ENCODE data around the gene SELE.

SELE gene, protein sequence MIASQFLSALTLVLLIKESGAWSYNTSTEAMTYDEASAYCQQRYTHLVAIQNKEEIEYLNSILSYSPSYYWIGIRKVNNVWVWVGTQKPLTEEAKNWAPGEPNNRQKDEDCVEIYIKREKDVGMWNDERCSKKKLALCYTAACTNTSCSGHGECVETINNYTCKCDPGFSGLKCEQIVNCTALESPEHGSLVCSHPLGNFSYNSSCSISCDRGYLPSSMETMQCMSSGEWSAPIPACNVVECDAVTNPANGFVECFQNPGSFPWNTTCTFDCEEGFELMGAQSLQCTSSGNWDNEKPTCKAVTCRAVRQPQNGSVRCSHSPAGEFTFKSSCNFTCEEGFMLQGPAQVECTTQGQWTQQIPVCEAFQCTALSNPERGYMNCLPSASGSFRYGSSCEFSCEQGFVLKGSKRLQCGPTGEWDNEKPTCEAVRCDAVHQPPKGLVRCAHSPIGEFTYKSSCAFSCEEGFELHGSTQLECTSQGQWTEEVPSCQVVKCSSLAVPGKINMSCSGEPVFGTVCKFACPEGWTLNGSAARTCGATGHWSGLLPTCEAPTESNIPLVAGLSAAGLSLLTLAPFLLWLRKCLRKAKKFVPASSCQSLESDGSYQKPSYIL

DNA sequence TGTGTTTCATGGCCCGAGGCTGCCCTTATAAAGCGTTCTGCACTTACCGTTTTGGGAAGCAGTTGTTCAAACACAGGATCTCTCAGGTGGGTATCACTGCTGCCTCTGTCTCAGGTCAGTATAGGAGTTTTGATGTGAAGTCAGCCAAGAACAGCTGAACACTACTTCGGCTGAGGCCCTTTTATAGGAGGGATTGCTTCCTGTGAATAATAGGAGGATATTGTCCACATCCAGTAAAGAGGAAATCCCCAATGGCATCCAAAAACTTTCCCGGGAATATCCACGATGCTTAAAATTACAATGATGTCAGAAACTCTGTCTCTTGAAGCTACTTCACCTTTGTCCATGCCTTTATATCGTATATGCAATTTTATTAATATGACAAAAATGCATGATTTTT lies at the start of gene SELE:
TSS of gene SELE (minus strand) at position 156 of the 400 bp plus-strand sequence. CDS start 467 bp downstream, outside the sequence.
- DNase-seq (ENCODE audit: low read depth in 3 of 3) = no peak

DNA sequence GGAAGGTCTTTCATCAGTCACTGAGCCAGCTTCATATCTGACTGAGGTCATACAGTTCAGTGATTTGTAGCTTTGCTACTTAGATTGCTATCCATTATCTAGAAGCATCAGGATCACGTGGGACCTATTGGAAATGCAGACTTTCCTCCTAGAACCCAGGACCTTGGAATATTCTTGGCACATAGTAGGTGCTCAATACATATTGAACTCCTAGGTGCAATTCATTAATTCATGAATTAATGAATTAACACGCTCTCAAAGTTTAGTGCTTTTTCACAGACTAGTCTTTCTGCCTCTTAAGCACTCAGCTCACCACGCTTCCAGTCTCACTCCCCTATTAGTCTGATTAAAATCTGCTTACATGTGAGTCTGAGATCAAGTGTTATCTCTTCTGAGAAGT lies 48.7 kb upstream of the SELE start:
- DNase-seq (ENCODE audit: low read depth in 3 of 3) = no peak

DNA sequence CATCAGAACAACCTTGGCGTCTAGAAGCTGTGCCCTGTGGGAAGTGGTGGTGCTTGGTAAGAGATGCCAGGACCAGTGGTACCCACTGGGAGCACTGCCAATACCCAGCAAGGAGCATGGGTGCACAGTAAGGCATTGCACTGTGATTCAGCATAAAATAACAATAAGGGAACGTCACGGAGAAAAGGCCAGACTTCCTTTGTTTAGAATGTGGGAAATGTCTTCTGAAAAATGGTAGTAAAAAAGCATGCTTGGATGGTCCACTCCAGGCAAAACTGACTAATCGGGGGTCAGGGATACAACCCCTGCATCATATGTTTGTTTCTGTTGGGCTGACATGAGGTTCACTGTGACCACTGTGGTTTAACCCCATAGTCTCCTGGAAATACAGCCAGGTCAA lies 46.1 kb upstream of the SELE start:
- DNase-seq (ENCODE audit: low read depth in 3 of 3) = no peak

DNA sequence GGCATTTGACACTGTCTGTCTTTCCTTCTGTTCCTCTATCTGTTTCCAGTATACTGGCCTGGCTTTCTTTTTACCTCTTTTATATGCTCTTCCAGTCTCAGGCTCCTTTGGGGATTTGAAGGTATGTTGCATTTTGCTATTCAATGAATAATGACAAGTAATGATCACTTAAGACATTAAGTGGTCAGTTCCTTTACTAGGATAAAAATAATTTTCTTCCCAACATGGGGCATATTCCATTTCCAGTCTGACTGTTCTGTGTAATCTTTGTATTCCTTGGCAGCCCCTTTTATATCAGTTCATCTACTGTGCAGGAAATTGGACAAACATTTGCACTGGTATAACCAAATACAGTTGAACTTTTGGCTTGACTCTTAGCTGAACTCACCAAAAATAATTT lies 45.3 kb upstream of the SELE start:
- DNase-seq (ENCODE audit: low read depth in 3 of 3) = no peak

DNA sequence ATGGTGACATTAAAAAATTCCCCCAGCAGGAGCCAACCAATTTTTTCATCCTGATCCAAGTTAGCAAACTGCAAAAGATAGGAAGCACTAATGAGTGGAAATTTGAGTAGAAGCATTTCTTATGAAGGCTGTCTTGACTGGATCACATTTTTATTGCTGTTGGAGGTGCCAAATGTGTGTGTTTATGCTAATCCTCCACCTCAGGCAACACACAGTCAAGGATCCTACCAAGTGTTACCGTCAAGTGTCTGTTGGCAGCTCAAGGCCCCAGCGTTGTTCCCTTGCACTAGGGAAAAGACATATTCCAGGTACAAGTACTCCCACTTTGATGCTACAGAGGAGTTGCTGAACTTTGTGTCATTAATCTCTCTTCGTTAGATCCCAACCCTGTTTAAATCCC lies 42.6 kb upstream of the SELE start:
- DNase-seq (ENCODE audit: low read depth in 3 of 3) = no peak

DNA sequence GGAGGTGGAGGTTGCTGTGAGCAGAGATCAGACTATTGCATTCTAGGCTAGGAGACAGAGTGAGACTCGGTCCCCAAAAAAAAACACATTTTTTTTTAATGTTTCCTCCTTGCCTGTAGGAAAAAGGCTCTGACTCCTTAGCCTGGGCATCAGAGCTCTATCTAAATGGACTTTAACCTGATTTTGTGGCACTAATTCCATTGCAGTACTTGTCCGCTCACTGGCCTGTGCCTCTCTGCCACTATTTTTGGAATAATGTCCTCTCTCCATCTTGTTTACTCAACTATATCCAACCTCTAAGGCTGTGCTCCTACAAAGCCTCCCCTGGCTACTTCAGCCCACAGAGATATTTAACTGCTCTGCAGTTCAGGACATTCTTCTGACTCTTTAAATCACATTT lies 34.3 kb upstream of the SELE start:
- no peak for DNase-seq (ENCODE audit: low read depth in 3 of 3)

DNA sequence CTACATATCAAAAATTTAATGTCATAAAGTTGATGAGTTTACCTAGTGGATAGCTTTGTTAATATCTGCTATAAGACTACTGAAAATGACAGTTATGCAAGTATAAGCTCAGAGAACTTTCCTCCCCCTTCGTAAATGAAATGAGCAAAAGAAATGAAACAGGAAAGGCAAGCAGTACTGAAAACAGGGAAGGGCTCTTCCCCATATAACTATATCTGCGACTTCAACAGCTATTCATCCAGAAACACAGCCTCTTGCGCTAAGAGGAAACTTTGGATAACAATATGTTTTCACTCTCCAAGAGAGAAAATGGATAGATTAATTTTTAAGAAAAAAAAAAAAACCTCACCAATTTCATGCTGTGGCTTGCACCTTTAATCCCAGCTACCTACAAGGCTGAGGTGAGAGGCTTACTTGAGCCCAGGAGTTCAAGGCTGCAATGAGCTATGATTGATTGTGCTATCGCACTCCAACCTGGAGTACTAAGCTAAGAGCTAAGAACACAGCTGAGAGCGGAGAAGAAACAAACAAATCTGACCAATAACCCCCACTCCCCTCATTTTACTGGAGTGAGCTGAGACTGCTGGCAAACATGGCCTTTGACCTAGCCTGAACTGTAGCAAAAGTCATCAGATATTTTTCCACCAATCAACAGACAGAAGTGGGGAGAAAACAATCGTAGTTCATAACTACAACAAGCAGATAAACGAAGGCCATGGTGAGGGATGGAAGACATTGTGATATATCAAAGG lies 31.9 kb upstream of the SELE start:
- no peak for DNase-seq (ENCODE audit: low read depth in 3 of 3)

DNA sequence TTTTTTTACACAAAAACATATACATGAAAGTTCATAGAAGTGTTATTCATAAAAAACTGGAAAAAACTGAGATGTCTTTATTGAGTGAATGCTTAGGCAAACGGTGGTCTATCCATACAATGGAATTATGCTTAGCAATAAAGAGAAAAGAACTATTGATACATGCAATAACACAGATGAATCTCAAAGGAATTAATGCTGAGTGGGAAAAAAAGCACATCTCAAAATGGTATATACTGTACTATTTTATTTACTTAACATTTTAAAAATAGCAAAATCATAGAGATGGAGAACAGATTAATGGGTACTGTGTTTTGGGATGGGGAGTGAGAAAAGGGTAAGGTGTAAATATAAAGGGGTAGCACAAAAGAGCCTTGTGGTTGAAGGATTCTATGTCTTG lies 31.0 kb upstream of the SELE start:
- no peak for DNase-seq (ENCODE audit: low read depth in 3 of 3)

DNA sequence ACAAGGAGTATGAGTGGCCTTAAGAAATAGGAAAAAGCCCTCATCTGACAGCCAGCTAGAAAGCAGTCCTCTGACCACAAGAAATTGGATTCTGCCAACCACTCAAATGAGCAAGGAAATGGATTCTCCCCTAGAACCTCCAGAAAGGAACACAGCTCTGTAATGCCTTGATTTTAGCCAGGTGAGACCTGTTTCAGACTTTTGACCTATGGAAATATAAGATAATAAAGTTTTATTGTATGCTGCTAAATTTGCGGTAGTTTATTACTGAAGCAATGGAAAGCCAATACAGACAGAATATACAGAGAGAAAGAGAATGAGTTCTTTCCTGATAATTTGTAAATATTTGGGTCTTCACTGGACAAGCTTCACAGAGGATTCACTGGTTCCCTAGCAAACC lies 28.8 kb upstream of the SELE start:
- no peak for DNase-seq (ENCODE audit: low read depth in 3 of 3)

DNA sequence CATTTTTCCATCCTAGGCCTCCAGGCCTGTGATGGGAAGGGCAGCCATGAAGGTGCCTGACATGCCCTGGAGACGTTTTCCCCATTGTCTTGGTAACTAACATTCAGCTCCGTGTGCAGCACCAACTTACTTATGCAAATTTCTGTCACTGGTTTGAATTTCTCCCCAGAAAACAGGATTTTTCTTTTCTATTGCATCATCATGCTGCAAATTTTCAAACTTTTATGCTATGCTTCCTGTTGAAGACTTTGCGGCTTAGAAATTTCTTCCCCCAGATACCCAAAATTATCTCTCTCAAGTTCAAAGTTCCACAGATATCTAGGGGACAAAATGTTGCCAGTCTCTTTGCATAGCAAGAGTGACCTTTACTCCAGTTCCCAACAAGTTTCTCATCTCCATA lies 25.2 kb upstream of the SELE start:
- DNase-seq (ENCODE audit: low read depth in 3 of 3) = no peak

DNA sequence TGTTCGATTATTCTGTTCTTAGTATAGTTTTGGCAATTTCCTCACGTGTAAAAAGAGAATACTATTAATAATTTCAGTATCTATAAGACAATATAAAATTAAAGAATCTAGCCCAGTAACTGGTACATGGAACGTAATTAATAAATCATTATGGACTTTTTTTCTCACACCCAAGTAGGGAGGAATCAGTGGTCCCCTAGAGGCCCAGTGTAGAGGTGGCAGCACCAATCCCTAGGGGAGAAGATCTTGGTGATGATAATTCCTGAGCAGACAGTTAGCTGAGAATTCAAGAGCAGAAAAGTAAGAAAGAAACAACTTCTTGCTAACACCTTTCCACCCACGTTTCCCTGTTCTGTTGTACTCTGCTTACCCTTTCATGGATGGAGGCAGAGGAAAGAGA lies 19.7 kb upstream of the SELE start:
- no peak for DNase-seq (ENCODE audit: low read depth in 3 of 3)

DNA sequence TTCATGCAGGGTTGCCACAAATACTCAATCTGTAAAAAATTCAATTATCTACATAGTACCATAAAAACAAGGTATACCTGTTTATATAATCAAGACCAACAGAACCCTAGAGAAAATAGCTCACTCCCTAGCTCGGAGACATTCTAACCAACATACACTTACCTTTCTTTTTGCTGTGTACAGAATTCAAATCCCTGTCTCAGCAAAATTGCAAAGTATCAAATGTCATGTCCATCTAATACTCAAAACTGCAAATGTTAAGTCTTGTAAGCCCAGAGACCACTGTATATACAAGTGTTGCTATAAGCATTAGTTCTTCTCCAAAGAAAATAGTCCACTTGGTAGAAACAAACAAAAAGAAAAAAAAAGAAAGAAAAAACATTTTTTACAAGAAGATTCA lies 16.2 kb upstream of the SELE start:
- DNase-seq (ENCODE audit: low read depth in 3 of 3) = no peak

DNA sequence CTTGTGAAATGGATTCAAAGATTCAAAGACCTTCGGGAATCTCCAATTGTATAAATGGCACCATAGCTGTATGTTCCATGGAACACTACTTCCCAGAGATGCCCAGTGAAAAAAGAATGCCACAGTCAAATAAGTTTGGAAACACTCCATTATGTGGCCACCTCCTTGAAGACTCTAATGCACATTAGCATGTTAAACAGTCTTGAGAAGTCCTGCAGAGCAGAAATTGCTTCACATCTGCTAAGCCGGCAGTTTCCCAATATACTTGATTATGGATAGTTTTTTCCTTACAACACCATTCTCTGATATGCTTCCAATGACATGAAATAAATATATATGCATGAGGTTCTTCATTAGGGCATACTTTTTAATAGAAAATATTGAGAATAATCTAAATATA lies 12.7 kb upstream of the SELE start:
- DNase-seq (ENCODE audit: low read depth in 3 of 3) = no peak

DNA sequence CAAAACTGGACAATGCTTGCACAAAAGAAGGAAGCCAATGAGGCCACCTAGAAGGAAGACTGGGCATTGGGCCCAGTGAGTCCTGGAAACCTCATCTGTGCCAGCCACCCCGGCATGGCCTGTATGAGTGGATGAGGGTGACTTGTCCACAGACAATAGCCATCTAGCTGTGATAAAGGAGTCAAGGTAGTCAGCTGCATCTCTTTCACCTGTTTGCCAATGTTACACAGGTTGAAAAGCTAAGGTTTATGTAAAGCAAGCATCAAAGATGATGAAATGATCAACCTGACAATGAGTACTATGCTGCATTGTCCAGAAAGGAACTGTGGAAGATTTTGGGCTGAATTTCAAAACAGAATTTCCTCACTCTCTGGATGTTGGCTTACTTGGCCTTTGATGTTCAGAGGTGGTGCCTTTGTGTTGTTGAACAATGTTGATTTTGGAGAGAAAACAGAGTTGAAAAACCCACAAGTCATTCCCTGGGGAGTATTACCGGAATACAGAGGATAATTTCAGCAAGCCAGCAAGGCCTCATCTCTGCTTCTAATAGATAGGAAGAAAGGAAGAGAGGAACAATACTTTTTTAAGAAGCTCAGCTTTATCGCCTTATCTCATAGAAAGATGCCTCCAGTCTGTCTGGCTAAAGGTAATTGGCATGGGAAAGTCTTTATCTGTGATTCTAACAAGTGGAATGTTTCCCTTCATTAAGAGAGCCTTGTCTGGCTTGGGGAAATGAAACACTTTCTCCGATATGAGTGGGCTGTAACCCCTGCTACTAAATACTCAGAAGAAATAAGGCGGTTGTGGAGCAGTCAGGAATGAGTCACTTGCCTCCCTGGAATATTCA lies 11.4 kb upstream of the SELE start:
- no peak for DNase-seq (ENCODE audit: low read depth in 3 of 3)

DNA sequence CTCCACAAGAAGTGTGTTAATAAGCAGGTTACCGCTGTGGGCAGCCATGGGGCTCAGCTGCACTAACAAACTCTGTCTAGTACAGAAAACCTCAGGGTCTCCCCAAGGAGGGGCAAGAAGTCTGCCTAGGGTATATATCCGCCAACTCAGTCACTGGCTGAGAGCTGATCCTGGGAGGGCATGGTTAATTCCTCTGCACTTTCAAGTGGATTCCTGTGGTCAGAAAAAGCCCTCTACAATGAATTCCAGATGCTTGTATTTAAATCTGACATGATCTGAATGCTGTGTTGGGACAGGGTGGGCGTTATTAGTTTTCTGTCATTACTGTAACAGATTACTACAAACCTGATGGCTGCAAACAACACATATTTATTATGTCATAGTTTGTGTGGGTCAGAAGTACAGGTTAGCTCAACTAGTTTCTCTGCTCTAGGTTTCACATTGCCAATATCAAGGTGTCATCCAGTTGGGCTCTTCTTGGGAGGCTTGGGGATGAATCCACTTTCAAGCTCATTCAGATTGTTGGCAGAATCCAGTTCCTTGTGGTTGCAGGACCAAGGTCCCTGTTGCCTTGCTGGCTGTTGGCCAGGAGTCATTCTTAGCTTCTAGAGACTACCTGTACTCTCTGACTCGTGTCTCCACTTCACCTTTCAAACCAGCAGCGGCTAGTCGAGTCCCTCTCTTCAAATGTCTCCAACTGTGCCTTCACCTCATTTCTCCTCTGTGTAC lies 8.0 kb upstream of the SELE start:
- no peak for DNase-seq (ENCODE audit: low read depth in 3 of 3)

DNA sequence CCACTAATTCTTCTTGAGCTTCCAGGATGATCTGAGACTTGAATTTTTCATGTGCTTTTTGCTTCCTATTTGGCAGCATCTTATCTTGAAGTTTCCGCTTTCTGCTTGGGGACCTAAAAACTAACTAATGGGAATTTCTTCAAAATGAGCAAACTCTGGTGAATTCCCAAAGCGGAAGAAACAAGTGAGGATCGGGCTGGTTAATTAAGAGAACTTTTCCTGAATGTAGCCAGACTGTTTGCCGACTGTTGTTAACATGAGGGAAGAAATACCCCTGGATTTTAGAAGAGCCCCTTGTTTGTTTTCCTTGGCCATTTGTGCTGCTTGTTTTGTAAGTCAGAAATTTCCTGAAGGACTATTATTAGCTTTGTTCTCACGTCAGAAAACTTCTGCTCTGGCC lies 6.1 kb upstream of the SELE start:
- DNase-seq (ENCODE audit: low read depth in 3 of 3) = no peak

DNA sequence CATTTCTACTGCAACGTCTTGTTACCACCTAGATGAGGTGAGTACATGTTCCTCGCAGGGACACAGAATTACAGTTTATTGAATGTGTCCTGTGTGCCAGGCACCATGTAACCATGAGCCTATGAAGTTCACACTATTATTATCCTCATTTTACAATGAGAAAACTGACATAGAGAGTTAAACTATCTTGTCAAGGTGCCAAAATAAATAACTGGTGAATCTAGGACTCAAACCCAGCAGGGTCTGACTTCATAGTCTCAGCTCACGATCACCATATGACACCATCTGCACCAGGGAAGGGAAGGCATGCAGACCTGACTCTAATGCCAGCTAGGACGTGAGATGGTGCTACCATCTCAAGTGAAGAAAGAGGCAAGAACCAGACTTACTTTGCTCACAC lies 2.4 kb downstream of the SELE start:
- DNase-seq (ENCODE audit: low read depth in 3 of 3) = no peak

DNA sequence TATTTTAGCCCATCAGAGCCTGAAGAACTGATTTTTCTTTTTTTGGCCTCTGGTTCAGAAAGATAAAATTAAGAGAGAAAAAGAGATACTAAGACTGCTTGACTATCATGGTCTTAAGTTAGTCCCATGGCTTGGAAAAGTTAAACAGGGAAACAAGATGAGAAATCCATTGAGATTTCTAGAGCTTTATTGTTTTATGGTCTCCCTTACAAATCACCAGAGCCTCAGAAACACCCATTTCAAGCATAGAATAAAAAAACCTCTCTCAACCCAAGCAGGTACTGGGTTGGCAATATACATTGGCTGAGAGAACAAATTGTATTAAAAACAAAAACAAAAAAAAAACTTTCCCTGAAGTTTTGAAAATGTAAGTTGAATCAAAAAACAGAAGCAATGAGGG lies 3.9 kb downstream of the SELE start:
- no peak for DNase-seq (ENCODE audit: low read depth in 3 of 3)

DNA sequence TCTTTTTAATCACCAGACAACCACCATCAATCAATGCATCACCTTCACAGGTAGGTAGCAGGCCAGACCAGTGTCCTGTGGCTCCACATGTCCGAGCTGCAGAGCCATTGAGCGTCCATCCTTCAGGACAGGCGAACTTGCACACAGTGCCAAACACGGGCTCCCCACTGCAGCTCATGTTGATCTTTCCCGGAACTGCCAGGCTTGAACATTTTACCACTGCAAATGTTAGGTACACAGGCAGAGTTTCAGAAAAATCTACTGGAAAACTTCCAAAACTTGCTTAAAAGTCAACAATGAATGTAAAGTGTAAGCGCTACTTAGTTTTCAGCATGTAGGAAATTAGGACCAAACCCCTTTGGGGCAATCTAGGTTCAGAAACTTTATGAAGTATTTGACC lies 6.6 kb downstream of the SELE start:
- no peak for DNase-seq (ENCODE audit: low read depth in 3 of 3)

DNA sequence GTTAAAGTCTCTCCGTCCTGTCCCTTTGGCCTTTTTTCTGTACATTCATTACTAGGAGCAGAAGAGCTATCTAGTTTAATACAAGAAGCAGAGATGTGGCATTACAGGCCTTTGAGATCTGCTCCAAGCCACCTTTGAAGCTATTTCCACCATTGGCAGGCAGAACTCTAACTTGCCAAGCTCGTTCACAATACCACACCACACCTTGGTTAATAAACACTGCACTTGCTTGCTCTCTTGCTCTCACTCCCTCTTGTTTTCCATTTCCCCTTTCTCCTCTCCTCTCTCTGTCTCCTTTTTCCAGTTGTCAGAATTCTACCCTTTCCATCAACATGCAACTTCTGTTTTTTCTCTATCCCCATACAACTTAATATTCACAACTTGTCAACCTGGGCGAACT lies 7.0 kb downstream of the SELE start:
- no peak for DNase-seq (ENCODE audit: low read depth in 3 of 3)

DNA sequence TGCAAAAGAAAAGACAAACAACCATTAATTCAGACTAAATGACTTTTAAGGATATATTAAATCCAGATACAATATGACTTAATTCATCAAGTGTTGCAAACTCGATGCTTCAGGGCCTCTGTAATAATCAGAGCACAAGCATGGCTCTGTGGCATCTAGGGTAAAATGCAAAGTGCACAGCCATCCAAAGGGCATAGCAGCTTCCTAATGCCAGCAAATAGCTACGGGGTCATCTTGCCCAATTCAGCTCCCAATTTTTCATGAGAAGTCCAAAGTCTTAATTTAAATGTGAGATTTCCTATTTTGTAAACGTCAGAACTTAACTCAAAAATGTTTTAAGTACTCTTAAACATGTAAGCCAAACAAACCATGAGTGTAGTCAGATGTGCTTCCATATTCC lies 7.9 kb downstream of the SELE start:
- DNase-seq (ENCODE audit: low read depth in 3 of 3) = no peak

Data from stimulated activated CD4-positive, alpha-beta T cell treated with anti-CD3 and anti-CD28 coated beads, TNF-alpha, amount 100 ng/mL, for 48 hours (primary cell).